CD4-positive, alpha-beta T cell (primary cell): ENCODE results near the gene MYO9B. TPM values are rescaled to one million over a fixed set of nuclear protein-coding genes. Genes with fewer than 3 reads are reported as not detected.

Experiments
- ATAC-seq: fragments of 200-7000 bp; cut with Tn5 transposase; one replicate; pipeline ENCODE4 v1.10.0; 2022; ENCODE audit warnings: mild to moderate bottlenecking; ENCODE audit not compliant: poor library complexity
- CTCF ChIA-PET: fragments of 350-600 bp; sonication (Branson Sonifier 250); formaldehyde crosslinking; loops from one replicate; lab custom pipeline; 2021; ENCODE audit warnings: antibody characterized with exemption, inconsistent platforms; lab: Charles Lee
- POLR2A ChIA-PET: fragments of 350-600 bp; sonication (Branson Sonifier 250); formaldehyde crosslinking; loops from one replicate; lab custom pipeline; 2021; ENCODE audit warnings: antibody characterized with exemption, inconsistent platforms; lab: Charles Lee
- DNase-seq, 14 experiments: peaks; one replicate each; pipeline ENCODE4 v3.0.0-alpha.2; 2013 to 2020; ENCODE audit warnings: mixed read lengths in 2 of 14
- H3K27ac ChIP-seq, 2 donors: one replicate each; pipeline versions ENCODE4 v1.5.1 to v1.7.0; 2013; ENCODE audit warnings: low read length in 2 of 2, low read depth in 1 of 2, mild to moderate bottlenecking in 1 of 2
- H3K27me3 ChIP-seq, 2 experiments: 1 replicate in 1 of 2; 2 replicates in 1 of 2; pipeline versions ENCODE4 v1.6.1 to v1.7.0; 2013; ENCODE audit warnings: low read length in 2 of 2, control low read depth in 1 of 2, mild to moderate bottlenecking in 1 of 2, moderate library complexity in 1 of 2; ENCODE audit not compliant: insufficient read depth in 2 of 2, control insufficient read depth in 1 of 2
- H3K36me3 ChIP-seq: one replicate; pipeline ENCODE4 v1.6.1; 2013; ENCODE audit warnings: low read length, control low read depth; ENCODE audit not compliant: insufficient read depth
- H3K4me1 ChIP-seq: one replicate; pipeline ENCODE4 v1.6.1; 2013; ENCODE audit warnings: low read length, control low read depth; ENCODE audit not compliant: insufficient read depth
- H3K4me3 ChIP-seq: one replicate; pipeline ENCODE4 v1.5.1; 2013; ENCODE audit warnings: mild to moderate bottlenecking, low read length, moderate library complexity
- H3K9me3 ChIP-seq, 2 experiments: 1 replicate in 1 of 2; 2 replicates in 1 of 2; pipeline versions ENCODE4 v1.6.1 to v1.7.0; 2013; ENCODE audit warnings: low read length in 2 of 2, mild to moderate bottlenecking in 2 of 2, control low read depth in 1 of 2, moderate library complexity in 1 of 2; ENCODE audit not compliant: control insufficient read depth in 1 of 2, insufficient read depth in 1 of 2
- H3K27ac Mint-ChIP-seq: one replicate; pipeline ENCODE4 v1.8.0; 2020; ENCODE audit warnings: mixed read lengths
- H3K27me3 Mint-ChIP-seq: one replicate; pipeline ENCODE4 v1.8.0; 2021; ENCODE audit warnings: mixed read lengths
- H3K36me3 Mint-ChIP-seq: one replicate; pipeline ENCODE4 v1.8.0; 2021; ENCODE audit warnings: low read depth, mixed read lengths
- H3K4me1 Mint-ChIP-seq: one replicate; pipeline ENCODE4 v1.8.0; 2021; ENCODE audit warnings: low read depth, mixed read lengths
- H3K4me3 Mint-ChIP-seq: one replicate; pipeline ENCODE4 v1.8.0; 2020; ENCODE audit warnings: mild to moderate bottlenecking, mixed read lengths
- H3K9me3 Mint-ChIP-seq: one replicate; pipeline ENCODE4 v1.8.0; 2020; ENCODE audit warnings: mixed read lengths
- intact Hi-C, 2 experiments: fragments of 100-400 bp; cut with DNase I in 1 of 2; cut with micrococcal nuclease in 1 of 2; formaldehyde crosslinking; loops; one replicate each; pipeline versions ENCODE4 v1.15.1 to v1.9.0; 2023 to 2025; cut with DNase I, micrococcal nuclease
- total RNA-seq, 174 experiments: library from RNA in 2 of 174; stranded (reverse) in 2 of 174; gene quantifications; one replicate each; pipeline ENCODE4 v1.2.3 and lab custom pipeline; 2021 to 2026
- TF ChIP-seq, protein P1 (sequence below): fragments of 200-600 bp; IDR thresholded peaks from one replicate; pipeline ENCODE4 v1.8.0; 2022; ENCODE audit warnings: antibody characterized with exemption, mild to moderate bottlenecking

The MYO9B gene
- total RNA-seq, 2 experiments from 2014 or later = 176 to 184 TPM

DNA sequence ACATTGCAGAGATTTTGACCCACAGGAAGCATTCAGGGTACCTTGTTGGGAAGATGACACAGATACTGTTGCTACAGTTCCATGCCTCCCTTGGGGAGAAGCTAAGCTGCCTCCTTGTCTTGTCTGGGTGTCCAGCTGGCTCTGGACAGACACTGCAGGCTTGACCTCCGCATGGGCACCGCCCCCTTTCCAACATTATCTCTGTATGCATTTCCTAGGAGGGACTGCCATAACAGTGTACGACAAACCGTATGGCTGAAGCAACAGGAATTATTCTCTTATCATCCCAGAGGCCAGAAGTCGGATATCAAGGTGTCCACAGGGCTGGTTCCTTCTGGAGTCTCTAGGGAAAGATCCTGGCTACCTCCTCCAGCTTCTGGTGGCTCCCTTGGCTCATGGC lies 72.6 kb downstream of the MYO9B start:
- TF ChIP-seq, protein P1, sequence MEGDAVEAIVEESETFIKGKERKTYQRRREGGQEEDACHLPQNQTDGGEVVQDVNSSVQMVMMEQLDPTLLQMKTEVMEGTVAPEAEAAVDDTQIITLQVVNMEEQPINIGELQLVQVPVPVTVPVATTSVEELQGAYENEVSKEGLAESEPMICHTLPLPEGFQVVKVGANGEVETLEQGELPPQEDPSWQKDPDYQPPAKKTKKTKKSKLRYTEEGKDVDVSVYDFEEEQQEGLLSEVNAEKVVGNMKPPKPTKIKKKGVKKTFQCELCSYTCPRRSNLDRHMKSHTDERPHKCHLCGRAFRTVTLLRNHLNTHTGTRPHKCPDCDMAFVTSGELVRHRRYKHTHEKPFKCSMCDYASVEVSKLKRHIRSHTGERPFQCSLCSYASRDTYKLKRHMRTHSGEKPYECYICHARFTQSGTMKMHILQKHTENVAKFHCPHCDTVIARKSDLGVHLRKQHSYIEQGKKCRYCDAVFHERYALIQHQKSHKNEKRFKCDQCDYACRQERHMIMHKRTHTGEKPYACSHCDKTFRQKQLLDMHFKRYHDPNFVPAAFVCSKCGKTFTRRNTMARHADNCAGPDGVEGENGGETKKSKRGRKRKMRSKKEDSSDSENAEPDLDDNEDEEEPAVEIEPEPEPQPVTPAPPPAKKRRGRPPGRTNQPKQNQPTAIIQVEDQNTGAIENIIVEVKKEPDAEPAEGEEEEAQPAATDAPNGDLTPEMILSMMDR = no peak
- intact Hi-C loops = no loop called here
- no peak overlapping the region for H3K27ac Mint-ChIP-seq
- no peaks in the 10 kb centered on the region for H3K27me3 Mint-ChIP-seq
- H3K27ac ChIP-seq = no peak overlapping the region
- H3K9me3 ChIP-seq = no peaks in the 10 kb centered on the region
- ATAC-seq (no peak), DNase-seq (no peak)
- H3K36me3 ChIP-seq = peaks cover 57% of the 10 kb centered on the region
- no peaks in the 10 kb centered on the region for H3K27me3 ChIP-seq
- H3K36me3 Mint-ChIP-seq = peaks cover 27% of the 10 kb centered on the region
- no peak overlapping the region for H3K4me3 ChIP-seq
- H3K4me1 ChIP-seq = peaks cover 4% of the 10 kb centered on the region
- ChIA-PET POLR2A (no interaction called here), CTCF (no interaction called here)
- no peaks in the 10 kb centered on the region for H3K4me1 Mint-ChIP-seq
- no peak overlapping the region for H3K4me3 Mint-ChIP-seq
- no peaks in the 10 kb centered on the region for H3K9me3 Mint-ChIP-seq

DNA sequence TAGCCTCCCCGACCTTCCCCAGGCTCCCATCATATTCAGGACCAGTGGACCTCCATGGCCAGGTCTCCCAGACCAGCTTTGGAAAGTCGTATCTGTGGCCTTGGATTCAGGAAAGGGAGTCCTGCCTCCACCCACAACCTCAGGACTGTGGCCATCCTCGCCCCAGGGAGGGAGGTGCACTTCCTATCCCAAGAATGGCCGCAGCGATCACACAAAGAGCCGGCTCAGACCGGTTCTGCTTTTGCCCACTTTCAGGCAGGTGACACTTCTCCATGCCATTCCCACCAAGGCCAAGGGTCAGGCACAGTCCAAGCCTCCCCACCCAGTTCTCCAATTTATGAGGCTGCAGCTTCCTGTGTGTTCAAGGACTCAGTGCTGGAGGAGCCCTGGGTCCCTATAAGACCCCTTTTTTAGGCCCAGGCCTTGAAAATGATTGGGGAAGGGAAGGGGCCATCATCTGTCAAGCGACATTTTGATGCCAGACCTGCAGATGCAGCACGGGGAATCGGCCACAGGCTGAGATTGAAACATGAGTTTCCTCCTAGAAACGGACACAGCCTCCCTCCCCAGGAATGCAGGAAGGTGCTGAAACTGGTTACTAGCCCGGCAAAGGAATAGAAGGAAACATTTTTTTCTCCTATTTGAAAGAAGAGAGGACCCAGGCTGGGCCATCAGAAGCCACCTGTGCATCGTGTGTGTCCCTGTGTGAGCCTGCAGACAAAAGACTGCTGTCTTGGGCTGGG lies 74.0 kb downstream of the MYO9B start:
- no peaks in the 10 kb centered on the region for H3K4me1 Mint-ChIP-seq
- ChIA-PET CTCF (no interaction called here), POLR2A (no interaction called here)
- H3K27me3 Mint-ChIP-seq = no peaks in the 10 kb centered on the region
- Histone ChIP-seq H3K27ac (no peak overlapping the region), H3K4me1 (peaks cover 4% of the 10 kb centered on the region), H3K27me3 (no peaks in the 10 kb centered on the region), H3K9me3 (no peaks in the 10 kb centered on the region), H3K4me3 (no peak overlapping the region), H3K36me3 (peaks cover 71% of the 10 kb centered on the region)
- peak in 1 of 14 experiments; percentile 11 for DNase-seq
- peaks cover 35% of the 10 kb centered on the region for H3K36me3 Mint-ChIP-seq
- no peak overlapping the region for H3K4me3 Mint-ChIP-seq
- no peak overlapping the region for H3K27ac Mint-ChIP-seq
- H3K9me3 Mint-ChIP-seq = no peaks in the 10 kb centered on the region
- intact Hi-C loops = no loop called here
- no peak for ATAC-seq
- TF ChIP-seq, protein P1 = no peak

DNA sequence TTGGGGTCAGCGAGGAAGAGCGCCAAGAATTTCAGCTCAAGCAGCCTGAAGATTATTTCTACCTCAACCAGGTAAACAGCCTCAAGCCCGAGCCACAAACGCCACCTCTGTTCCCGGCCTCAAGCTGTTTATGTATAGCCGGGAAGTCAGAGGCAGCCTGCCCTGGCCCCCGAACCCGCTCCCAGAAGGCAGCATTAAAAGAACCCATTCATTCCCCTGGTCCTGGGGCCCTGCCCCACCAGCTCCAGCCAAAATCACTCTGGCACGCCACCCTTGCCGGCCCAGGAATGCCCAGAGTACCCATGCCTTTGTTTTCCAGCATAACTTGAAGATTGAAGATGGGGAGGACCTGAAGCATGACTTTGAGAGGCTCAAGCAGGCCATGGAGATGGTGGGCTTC lies 78.4 kb downstream of the MYO9B start:
- H3K9me3 ChIP-seq = no peaks in the 10 kb centered on the region
- intact Hi-C loops = no loop called here
- no peaks in the 10 kb centered on the region for H3K27me3 Mint-ChIP-seq
- H3K36me3 Mint-ChIP-seq = peaks cover 67% of the 10 kb centered on the region
- POLR2A ChIA-PET = no interaction called here
- H3K27ac ChIP-seq = no peak overlapping the region
- CTCF ChIA-PET = no interaction called here
- H3K4me3 Mint-ChIP-seq = no peak overlapping the region
- no peaks in the 10 kb centered on the region for H3K4me1 Mint-ChIP-seq
- no peaks in the 10 kb centered on the region for H3K9me3 Mint-ChIP-seq
- H3K4me3 ChIP-seq = no peak overlapping the region
- ATAC-seq (no peak), DNase-seq (no peak)
- no peak overlapping the region for H3K27ac Mint-ChIP-seq
- no peaks in the 10 kb centered on the region for H3K4me1 ChIP-seq
- H3K36me3 ChIP-seq = peaks cover 76% of the 10 kb centered on the region
- TF ChIP-seq, protein P1 = no peak
- no peaks in the 10 kb centered on the region for H3K27me3 ChIP-seq
